ENCODE results near the gene NLRC3.

- no peak for TF ChIP-seq CTCF (IDR thresholded peaks at IDR 0.05)
- TF ChIP-seq EZH2 (IDR thresholded peaks at IDR 0.05; ENCODE audit: borderline replicate concordance, insufficient read depth, low read depth, low read length, poor library complexity, severe bottlenecking) = no peak
Measured at GRCh38 chr16:3497771-3498170, 79.4 kb downstream of the NLRC3 start.
